Liver (tissue), 6 donors: ENCODE data around the gene ANKRD13A. TPM values are rescaled to one million over a fixed set of nuclear protein-coding genes. Genes with fewer than 3 reads are reported as not detected.

Experiments
- FOXA2 ChIP-seq: IDR thresholded peaks from 2 replicates; pipeline ENCODE4 v1.6.1; 2016; ENCODE audit warnings: antibody characterized with exemption
- GABPA ChIP-seq, 2 donors: IDR thresholded peaks in 1 of 2; conservative IDR thresholded peaks in 1 of 2; 2 replicates each; pipeline ENCODE4 v1.6.1; 2016; ENCODE audit warnings: antibody characterized with exemption in 2 of 2, mild to moderate bottlenecking in 1 of 2, moderate library complexity in 1 of 2
- HNF4G ChIP-seq: IDR thresholded peaks from 2 replicates; pipeline ENCODE4 v1.6.1; 2016; ENCODE audit warnings: antibody characterized with exemption
- JUND ChIP-seq, 2 donors: IDR thresholded peaks; 2 replicates each; pipeline ENCODE4 v1.6.1; 2016; ENCODE audit warnings: antibody characterized with exemption in 2 of 2
- MAX ChIP-seq: IDR thresholded peaks from 2 replicates; pipeline ENCODE4 v1.6.1; 2016; ENCODE audit warnings: antibody characterized with exemption
- RXRA ChIP-seq, 2 donors: IDR thresholded peaks; 2 replicates each; pipeline ENCODE4 v1.6.1; 2017 to 2018; ENCODE audit warnings: antibody characterized with exemption in 2 of 2, mild to moderate bottlenecking in 1 of 2
- SP1 ChIP-seq: IDR thresholded peaks from 2 replicates; pipeline ENCODE4 v1.6.1; 2018; ENCODE audit warnings: antibody characterized with exemption, mild to moderate bottlenecking
- TAF1 ChIP-seq: conservative IDR thresholded peaks from 2 replicates; pipeline ENCODE4 v1.6.1; 2016; ENCODE audit warnings: antibody characterized with exemption, mild to moderate bottlenecking
- polyA plus RNA-seq, 2 donors: library from polyadenylated mRNA; stranded (reverse) in 1 of 2; unstranded in 1 of 2; fragments of 200-250 nt in 1 of 2; fragments of >200 nt in 1 of 2; fragmentation: Nextera tagmentation in 1 of 2; extraction: Ambion mirVana in 1 of 2; gene quantifications; one replicate each; pipeline versions ENCODE4 v1.2.1 to v1.2.3, GENCODE V29; 2013 to 2015
- small RNA-seq: library from RNA; depleted of rRNA; stranded (forward); fragments of <200 nt; gene quantifications from one replicate; pipeline ENCODE3, GENCODE V24; 2014
- total RNA-seq, 2 donors: library from RNA; depleted of rRNA; stranded (reverse); fragments of >200 nt; gene quantifications; one replicate each; pipeline ENCODE4 v1.2.3, GENCODE V29; 2014
- TF ChIP-seq, protein P1 (sequence below): IDR thresholded peaks from 2 replicates; pipeline ENCODE4 v1.6.1; 2016; ENCODE audit warnings: antibody characterized with exemption
- donor health status: healthy.
- donor health status: healthy.
- donor health status: healthy.

The ANKRD13A gene
- total and polyA plus RNA-seq, 4 donors: 7.0 to 40.5 (median 18.8) TPM

DNA sequence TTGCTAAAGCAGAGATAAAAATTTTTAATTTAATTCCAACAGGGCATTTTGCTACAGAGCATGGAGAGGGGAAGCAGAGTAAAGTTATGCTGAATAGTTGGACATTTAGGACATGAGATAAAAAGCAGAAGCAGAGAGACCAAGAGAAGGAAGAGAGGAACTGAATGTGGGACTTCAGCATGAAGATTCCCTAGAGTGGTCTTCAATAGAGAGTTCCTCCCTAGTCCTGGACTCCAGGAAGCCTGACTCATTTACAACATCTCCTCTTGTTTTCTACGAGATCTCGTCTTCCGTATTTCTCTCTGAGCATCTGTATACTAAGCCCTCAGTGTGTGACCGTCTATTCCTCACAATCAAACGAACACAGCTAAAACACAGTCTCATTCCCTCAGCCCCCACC lies 89.7 kb downstream of the ANKRD13A start (continued):
- TF ChIP-seq, protein P1, sequence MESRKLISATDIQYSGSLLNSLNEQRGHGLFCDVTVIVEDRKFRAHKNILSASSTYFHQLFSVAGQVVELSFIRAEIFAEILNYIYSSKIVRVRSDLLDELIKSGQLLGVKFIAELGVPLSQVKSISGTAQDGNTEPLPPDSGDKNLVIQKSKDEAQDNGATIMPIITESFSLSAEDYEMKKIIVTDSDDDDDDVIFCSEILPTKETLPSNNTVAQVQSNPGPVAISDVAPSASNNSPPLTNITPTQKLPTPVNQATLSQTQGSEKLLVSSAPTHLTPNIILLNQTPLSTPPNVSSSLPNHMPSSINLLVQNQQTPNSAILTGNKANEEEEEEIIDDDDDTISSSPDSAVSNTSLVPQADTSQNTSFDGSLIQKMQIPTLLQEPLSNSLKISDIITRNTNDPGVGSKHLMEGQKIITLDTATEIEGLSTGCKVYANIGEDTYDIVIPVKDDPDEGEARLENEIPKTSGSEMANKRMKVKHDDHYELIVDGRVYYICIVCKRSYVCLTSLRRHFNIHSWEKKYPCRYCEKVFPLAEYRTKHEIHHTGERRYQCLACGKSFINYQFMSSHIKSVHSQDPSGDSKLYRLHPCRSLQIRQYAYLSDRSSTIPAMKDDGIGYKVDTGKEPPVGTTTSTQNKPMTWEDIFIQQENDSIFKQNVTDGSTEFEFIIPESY: no peak
- TF ChIP-seq MAX: no peak
- no peak for TF ChIP-seq TAF1
- TF ChIP-seq JUND (IDR thresholded peaks at IDR 0.05): no peak
- TF ChIP-seq SP1: no peak
- no peak for TF ChIP-seq RXRA (IDR thresholded peaks at IDR 0.05)
- TF ChIP-seq FOXA2: no peak
- TF ChIP-seq GABPA (IDR thresholded peaks at IDR 0.05 in 1 of 2, conservative IDR thresholded peaks at IDR 0.05 in 1 of 2): no peak
- no peak for TF ChIP-seq HNF4G

Small RNA genes lying within 50 kb of the gene (small RNA-seq; reads per million reads assigned to genes)
- gene AC007546.2: not detected

Other genes with a start within 250 kb of the ANKRD13A start
- gene TRPV4, start 166.0 kb upstream of the ANKRD13A start, total RNA-seq: 1 to 10 TPM; 1.3 to 9.6 TPM
- gene TRPV4, start 166.0 kb upstream of the ANKRD13A start, polyA plus RNA-seq: 1 to 10 TPM; 2.9 to 4.9 TPM
- 1 to 10 TPM; 8.5 TPM for gene GLTP, start 118.9 kb upstream of the ANKRD13A start, total RNA-seq
- gene GLTP, start 118.9 kb upstream of the ANKRD13A start, polyA plus RNA-seq: 10 to 100 TPM in 1 of 2 donors, 1 to 10 TPM in 1; 9.0 to 12.8 TPM
- gene TCHP, start 99.2 kb upstream of the ANKRD13A start, total RNA-seq: 1 to 10 TPM; 5.4 to 9.8 TPM
- gene TCHP, start 99.2 kb upstream of the ANKRD13A start, polyA plus RNA-seq: 1 to 10 TPM; 5.0 to 5.1 TPM
- gene GIT2, start 3.1 kb upstream of the ANKRD13A start, total RNA-seq: 10 to 100 TPM; 22.2 to 30.4 TPM
- gene GIT2, start 3.1 kb upstream of the ANKRD13A start, polyA plus RNA-seq: 10 to 100 TPM in 1 of 2 donors, 1 to 10 TPM in 1; 6.7 to 11.1 TPM
- 10 to 100 TPM in 1 of 2 donors, 1 to 10 TPM in 1; 5.9 to 22.4 TPM for gene C12orf76, start 49.1 kb downstream of the ANKRD13A start, total RNA-seq
- 1 to 10 TPM; 5.6 to 6.4 TPM for gene C12orf76, start 49.1 kb downstream of the ANKRD13A start, polyA plus RNA-seq
- gene IFT81, start 124.9 kb downstream of the ANKRD13A start, total RNA-seq: 1 to 10 TPM; 2.4 to 4.9 TPM
- 1 to 10 TPM; 1.9 to 3.2 TPM for gene IFT81, start 124.9 kb downstream of the ANKRD13A start, polyA plus RNA-seq